ENCODE measurements around the gene AP1M1. TPM values are rescaled to one million over a fixed set of nuclear protein-coding genes. Genes with fewer than 3 reads are reported as not detected.
A peak's percentile ranks its signal among the peaks of the same experiment; 100 is the strongest.

AP1M1 gene
- total RNA-seq, 1 experiment from 2014 or later: 52.8 TPM

GRCh38 chr19:16190736-16191135, 7.0 kb upstream of the AP1M1 start:
- Histone ChIP-seq H3F3A (ENCODE audit: insufficient read depth, low read depth) (peaks cover 25% of the 10 kb centered on the region), H2AFZ (no peak overlapping the region), H3K4me1 (replicated peaks; ENCODE audit: insufficient read depth) (peaks cover 7% of the 10 kb centered on the region; the same call in 1 of the 2 replicates), H3K4me2 (no peak overlapping the region), H3K36me3 (ENCODE audit: low read depth) (peaks cover 28% of the 10 kb centered on the region), H3K27ac (no peak overlapping the region), H3K9me2 (ENCODE audit: insufficient read depth) (no peaks in the 10 kb centered on the region), H3K79me2 (ENCODE audit: low read depth) (peaks cover 29% of the 10 kb centered on the region), H3K9me3 (ENCODE audit: insufficient read depth, low read depth) (no peaks in the 10 kb centered on the region), H3K27me3 (ENCODE audit: insufficient read depth, low read depth) (no peaks in the 10 kb centered on the region), H3K4me3 (no peak overlapping the region), H4K20me1 (ENCODE audit: insufficient read depth) (0 out of 2 replicates have a peak, but pooled peaks cover 4% of the 10 kb centered on the region)
- POLR2A ChIA-PET (ENCODE audit: unreplicated experiment): no interaction called here
- CTCF ChIA-PET: no interaction called here
- TF ChIP-seq CTCF (conservative IDR thresholded peaks at IDR 0.05) (no peak), EZH2 (IDR thresholded peaks at IDR 0.05; ENCODE audit: low read depth) (no peak)
- intact Hi-C loops (cut with micrococcal nuclease; ENCODE audit: unreplicated experiment): no loop called here
- DNase-seq: peak in 1 of 2 experiments; percentile 29
- no TSS peak for BruUV-seq (replicated peaks)

DNA sequence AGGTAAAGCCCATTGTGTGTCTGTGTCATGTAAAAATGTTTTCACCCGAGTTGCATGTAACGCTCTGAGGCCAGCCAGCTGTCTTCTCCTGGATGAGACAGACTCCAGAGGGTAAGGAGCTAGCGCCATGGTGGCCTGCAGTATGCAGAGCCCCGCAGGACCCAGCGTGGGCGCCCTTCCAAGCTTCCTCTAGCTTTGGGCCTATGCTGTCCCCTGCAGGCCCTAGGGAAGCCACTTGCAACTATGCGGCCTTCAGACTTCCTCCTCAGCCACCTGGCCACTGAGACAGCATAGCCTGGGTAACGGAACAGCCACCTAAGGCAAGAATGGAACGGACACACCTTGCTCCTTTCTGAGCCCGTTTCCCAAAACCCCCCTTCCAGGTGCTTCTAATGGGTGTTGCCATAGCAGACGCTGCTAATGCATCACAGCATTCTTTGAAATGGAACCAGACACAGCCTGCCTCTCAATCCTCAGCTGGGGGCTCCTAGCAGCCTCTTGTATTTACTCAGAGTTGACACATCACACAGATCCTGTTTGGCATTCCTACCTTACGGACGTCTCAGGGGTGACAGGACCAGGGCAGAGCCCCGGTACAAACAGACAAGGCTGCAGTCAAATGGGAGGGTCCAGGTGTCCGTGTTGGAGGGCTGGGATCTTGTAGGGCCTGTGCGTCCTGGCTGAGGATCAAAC, 6.3 kb upstream of the AP1M1 start:
- intact Hi-C loops (cut with micrococcal nuclease; ENCODE audit: unreplicated experiment): no loop called here
- Histone ChIP-seq H3K4me3 (no peak overlapping the region), H3F3A (ENCODE audit: insufficient read depth, low read depth) (peaks cover 31% of the 10 kb centered on the region), H3K27ac (no peak overlapping the region), H3K4me2 (no peak overlapping the region), H3K36me3 (ENCODE audit: low read depth) (peaks cover 28% of the 10 kb centered on the region), H4K20me1 (ENCODE audit: insufficient read depth) (0 out of 2 replicates have a peak, but pooled peaks cover 4% of the 10 kb centered on the region), H3K79me2 (ENCODE audit: low read depth) (peaks cover 23% of the 10 kb centered on the region), H3K9me3 (ENCODE audit: insufficient read depth, low read depth) (no peaks in the 10 kb centered on the region), H3K27me3 (ENCODE audit: insufficient read depth, low read depth) (no peaks in the 10 kb centered on the region), H3K9me2 (ENCODE audit: insufficient read depth) (no peaks in the 10 kb centered on the region), H3K4me1 (replicated peaks; ENCODE audit: insufficient read depth) (peaks cover 9% of the 10 kb centered on the region), H2AFZ (no peak overlapping the region)
- DNase-seq: peak in 1 of 2 experiments; percentile 34
- TF ChIP-seq CTCF (conservative IDR thresholded peaks at IDR 0.05): no peak
- no peak for TF ChIP-seq EZH2 (IDR thresholded peaks at IDR 0.05; ENCODE audit: low read depth)
- CTCF ChIA-PET: no interaction called here
- no TSS peak for BruUV-seq (replicated peaks)
- POLR2A ChIA-PET (ENCODE audit: unreplicated experiment): no interaction called here

- TF ChIP-seq CTCF (conservative IDR thresholded peaks at IDR 0.05) (no peak), EZH2 (IDR thresholded peaks at IDR 0.05; ENCODE audit: low read depth) (no peak)
- ChIA-PET CTCF (no interaction called here), POLR2A (ENCODE audit: unreplicated experiment) (interaction anchor here (0.6 kb wide), 1 partner anchor 9 kb away, joined by 3 read pairs; no protein-coding TSS in a partner anchor)
- no peaks in the 10 kb centered on the region for H4K20me1 ChIP-seq (ENCODE audit: insufficient read depth)
- intact Hi-C loops (cut with micrococcal nuclease; ENCODE audit: unreplicated experiment): no loop called here
- no peak overlapping the region for H3K27ac ChIP-seq
- H3F3A ChIP-seq (ENCODE audit: insufficient read depth, low read depth): peaks cover 40% of the 10 kb centered on the region; the same call in 1 of the 2 replicates
- no peaks in the 10 kb centered on the region for H3K27me3 ChIP-seq (ENCODE audit: insufficient read depth, low read depth)
- H3K9me3 ChIP-seq (ENCODE audit: insufficient read depth, low read depth): no peaks in the 10 kb centered on the region
- no peak overlapping the region for H3K4me2 ChIP-seq
- H3K4me1 ChIP-seq (replicated peaks; ENCODE audit: insufficient read depth): peaks cover 18% of the 10 kb centered on the region
- BruUV-seq (replicated peaks): no TSS peak
- no peak overlapping the region for H3K4me3 ChIP-seq
- no peaks in the 10 kb centered on the region for H3K9me2 ChIP-seq (ENCODE audit: insufficient read depth)
- H3K36me3 ChIP-seq (ENCODE audit: low read depth): peaks cover 18% of the 10 kb centered on the region
- peaks cover 10% of the 10 kb centered on the region for H3K79me2 ChIP-seq (ENCODE audit: low read depth)
- H2AFZ ChIP-seq: no peak overlapping the region
- no peak for DNase-seq
Observed at GRCh38 chr19:16193466-16193865, 4.2 kb upstream of the AP1M1 start.

Measured in PC-9 (cell line).